HEK293T (cell line): ENCODE data around the gene ERC2.

Source experiments
- CTBP1 ChIP-seq: fragments of 450-650 bp; IDR thresholded peaks from 2 replicates; pipeline ENCODE4 v1.6.1; 2016; ENCODE audit warnings: borderline replicate concordance
- ELF4 ChIP-seq: fragments of 450-650 bp; IDR thresholded peaks from 2 replicates; pipeline ENCODE4 v1.6.1; 2017; ENCODE audit warnings: antibody characterized with exemption
- FOXK2 ChIP-seq: fragments of 450-650 bp; IDR thresholded peaks from 2 replicates; pipeline ENCODE4 v1.6.1; 2016; ENCODE audit warnings: mild to moderate bottlenecking
- FOXM1 ChIP-seq: fragments of 450-650 bp; IDR thresholded peaks from 2 replicates; pipeline ENCODE4 v1.6.1; 2017; ENCODE audit warnings: mild to moderate bottlenecking, borderline replicate concordance
- LEF1 ChIP-seq: fragments of 450-650 bp; IDR thresholded peaks from 2 replicates; pipeline ENCODE4 v1.6.1; 2017; ENCODE audit warnings: mild to moderate bottlenecking, borderline replicate concordance
- SP1 ChIP-seq: fragments of 450-650 bp; IDR thresholded peaks from 2 replicates; pipeline ENCODE4 v1.6.1; 2017
- SUZ12 ChIP-seq: fragments of 450-650 bp; IDR thresholded peaks from 2 replicates; pipeline ENCODE4 v1.6.1; 2016; ENCODE audit warnings: mild to moderate bottlenecking

GRCh38 chr3:55476515-55476914, 991.8 kb downstream of the ERC2 start:
- no peak for TF ChIP-seq FOXK2
- TF ChIP-seq ELF4: no peak
- no peak for TF ChIP-seq LEF1
- TF ChIP-seq SP1: no peak
- TF ChIP-seq CTBP1: no peak
- TF ChIP-seq SUZ12: no peak
- TF ChIP-seq FOXM1: no peak
